ENCODE data around the gene ACTN1.

Gene ACTN1

DNA sequence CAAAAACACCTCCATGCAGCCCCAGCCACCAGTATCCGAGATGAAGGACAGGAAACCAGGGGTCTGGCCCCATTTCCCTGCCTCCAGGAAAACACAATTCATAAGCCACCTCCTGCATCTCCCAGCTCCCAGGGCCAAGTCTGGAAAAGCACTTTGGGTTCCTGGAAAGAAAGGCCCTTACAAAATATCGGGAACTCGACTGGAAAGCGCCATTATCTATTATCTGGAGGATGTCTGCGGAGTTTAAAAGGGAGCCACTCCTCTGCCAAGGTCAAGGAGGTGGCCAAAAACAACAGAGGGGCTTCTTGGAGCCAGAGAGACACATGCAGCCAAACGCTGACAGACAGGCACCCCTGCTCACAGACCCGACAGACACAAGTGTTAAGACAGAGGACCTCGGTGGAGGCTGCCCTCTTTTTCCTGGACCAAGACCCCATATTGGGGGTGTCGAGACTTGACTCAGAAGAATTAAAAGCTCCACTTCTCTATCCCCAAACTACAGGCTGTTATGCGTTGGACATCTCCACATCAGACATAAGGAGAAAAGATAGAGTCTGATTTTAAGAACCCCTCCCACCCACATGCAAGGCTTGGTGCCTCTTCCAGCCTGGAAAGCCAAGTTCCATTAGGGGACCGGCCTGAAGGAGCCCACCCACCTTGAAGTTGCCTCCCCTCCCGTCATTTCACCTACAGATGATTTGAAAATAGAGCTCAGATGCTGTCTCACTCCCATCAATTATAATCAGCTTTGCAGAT lies 9.6 kb downstream of the ACTN1 start:
- peaks cover 45 to 71% of the 10 kb centered on the region in 2 experiments for H3K4me1 ChIP-seq (ENCODE audit: control insufficient read depth in 1 of 2, insufficient read depth in 2 of 2, low read length in 2 of 2)
- H3K9ac ChIP-seq (ENCODE audit: low read length), result no peak overlapping the region
- H4K91ac ChIP-seq (ENCODE audit: low read depth, low read length), result no peak overlapping the region
- H3K23ac ChIP-seq (ENCODE audit: low read length), result no peak overlapping the region
- peaks cover 54 to 71% of the 10 kb centered on the region in 2 experiments for H3K36me3 ChIP-seq (ENCODE audit: control insufficient read depth in 1 of 2, insufficient read depth in 2 of 2, low read length in 2 of 2)
- H2AFZ ChIP-seq (ENCODE audit: insufficient read depth, low read length, poor library complexity), result no peak overlapping the region
- H3K4me3 ChIP-seq (ENCODE audit: low read depth, low read length), result no peak overlapping the region
- H3K9me3 ChIP-seq (ENCODE audit: insufficient read depth, low read depth, low read length), result no peaks in the 10 kb centered on the region
- WGBS (ENCODE audit: extremely low coverage, insufficient coverage, insufficient read length), result no CpG with 5 or more reads among the region's 12 CpGs
- no peaks in the 10 kb centered on the region for H3K27me3 ChIP-seq (ENCODE audit: insufficient read depth, low read length)
- H3K27ac ChIP-seq (ENCODE audit: low read depth, low read length), result no peak overlapping the region
- no peak overlapping the region for H2BK12ac ChIP-seq (ENCODE audit: low read length)
- H3K4ac ChIP-seq (ENCODE audit: low read depth, low read length), result peak overlapping the region; percentile 93
- no peak overlapping the region for H4K12ac ChIP-seq (ENCODE audit: low read depth, low read length)
- H3K14ac ChIP-seq (ENCODE audit: low read length), result no peak overlapping the region
- no peak overlapping the region for H2BK120ac ChIP-seq (ENCODE audit: insufficient read depth, low read length, poor library complexity)
- peaks cover 78% of the 10 kb centered on the region for H3K79me2 ChIP-seq (ENCODE audit: control insufficient read depth, insufficient read depth, low read length, poor library complexity)
- no peak overlapping the region for H3K4me2 ChIP-seq (ENCODE audit: low read length)
- no peak overlapping the region for H2AK5ac ChIP-seq (ENCODE audit: low read length)
- H2BK5ac ChIP-seq (ENCODE audit: low read depth, low read length, poor library complexity), result no peak overlapping the region
- H3K18ac ChIP-seq (ENCODE audit: low read length), result no peak overlapping the region
- H3K79me1 ChIP-seq (ENCODE audit: low read length), result peaks cover 7% of the 10 kb centered on the region
- no peak overlapping the region for H4K8ac ChIP-seq (ENCODE audit: low read depth, low read length)
- DNase-seq, result no peak

GRCh38 chr14:68968721-68969120 lies 10.4 kb downstream of the ACTN1 start:
- no CpG with 5 or more reads among the region's 4 CpGs for WGBS (ENCODE audit: extremely low coverage, insufficient coverage, insufficient read length)

GRCh38 chr14:68968051-68968450 lies 11.1 kb downstream of the ACTN1 start:
- Histone ChIP-seq H3K27ac (ENCODE audit: low read depth, low read length) (no peak overlapping the region), H3K9me3 (ENCODE audit: insufficient read depth, low read depth, low read length) (no peaks in the 10 kb centered on the region), H3K4me3 (ENCODE audit: low read depth, low read length) (no peak overlapping the region), H3K14ac (ENCODE audit: low read length) (no peak overlapping the region), H4K12ac (ENCODE audit: low read depth, low read length) (no peak overlapping the region), H3K79me1 (ENCODE audit: low read length) (peaks cover 7% of the 10 kb centered on the region), H3K36me3 (ENCODE audit: control insufficient read depth in 1 of 2, insufficient read depth in 2 of 2, low read length in 2 of 2) (peaks cover 48 to 69% of the 10 kb centered on the region in 2 experiments), H3K4me1 (ENCODE audit: control insufficient read depth in 1 of 2, insufficient read depth in 2 of 2, low read length in 2 of 2) (peaks cover 47 to 70% of the 10 kb centered on the region in 2 experiments), H4K8ac (ENCODE audit: low read depth, low read length) (no peak overlapping the region), H2BK5ac (ENCODE audit: low read depth, low read length, poor library complexity) (no peak overlapping the region), H3K79me2 (ENCODE audit: control insufficient read depth, insufficient read depth, low read length, poor library complexity) (peaks cover 76% of the 10 kb centered on the region), H4K91ac (ENCODE audit: low read depth, low read length) (no peak overlapping the region), H3K27me3 (ENCODE audit: insufficient read depth, low read length) (no peaks in the 10 kb centered on the region), H3K4ac (ENCODE audit: low read depth, low read length) (peak overlapping the region; percentile 93), H3K9ac (ENCODE audit: low read length) (no peak overlapping the region), H2BK12ac (ENCODE audit: low read length) (no peak overlapping the region), H3K18ac (ENCODE audit: low read length) (no peak overlapping the region), H2AFZ (ENCODE audit: insufficient read depth, low read length, poor library complexity) (no peak overlapping the region), H3K23ac (ENCODE audit: low read length) (no peak overlapping the region), H2AK5ac (ENCODE audit: low read length) (no peak overlapping the region), H2BK120ac (ENCODE audit: insufficient read depth, low read length, poor library complexity) (no peak overlapping the region), H3K4me2 (ENCODE audit: low read length) (no peak overlapping the region)
- no peak for DNase-seq
- no CpG with 5 or more reads among the region's 8 CpGs for WGBS (ENCODE audit: extremely low coverage, insufficient coverage, insufficient read length)

More at GRCh38 chr14:68968721-68969120, 10.4 kb downstream of the ACTN1 start:
- Histone ChIP-seq H2BK5ac (ENCODE audit: low read depth, low read length, poor library complexity) (no peak overlapping the region), H3K27me3 (ENCODE audit: insufficient read depth, low read length) (no peaks in the 10 kb centered on the region), H2BK12ac (ENCODE audit: low read length) (no peak overlapping the region), H3K4me1 (ENCODE audit: control insufficient read depth in 1 of 2, insufficient read depth in 2 of 2, low read length in 2 of 2) (peaks cover 48 to 71% of the 10 kb centered on the region in 2 experiments), H3K9ac (ENCODE audit: low read length) (no peak overlapping the region), H2BK120ac (ENCODE audit: insufficient read depth, low read length, poor library complexity) (no peak overlapping the region), H3K79me2 (ENCODE audit: control insufficient read depth, insufficient read depth, low read length, poor library complexity) (peaks cover 77% of the 10 kb centered on the region), H3K4me2 (ENCODE audit: low read length) (no peak overlapping the region), H4K8ac (ENCODE audit: low read depth, low read length) (no peak overlapping the region), H3K18ac (ENCODE audit: low read length) (no peak overlapping the region), H4K12ac (ENCODE audit: low read depth, low read length) (no peak overlapping the region), H2AK5ac (ENCODE audit: low read length) (no peak overlapping the region), H3K14ac (ENCODE audit: low read length) (no peak overlapping the region), H3K23ac (ENCODE audit: low read length) (no peak overlapping the region), H3K36me3 (ENCODE audit: control insufficient read depth in 1 of 2, insufficient read depth in 2 of 2, low read length in 2 of 2) (peaks cover 52 to 70% of the 10 kb centered on the region in 2 experiments), H2AFZ (ENCODE audit: insufficient read depth, low read length, poor library complexity) (no peak overlapping the region), H4K91ac (ENCODE audit: low read depth, low read length) (no peak overlapping the region), H3K27ac (ENCODE audit: low read depth, low read length) (no peak overlapping the region), H3K4ac (ENCODE audit: low read depth, low read length) (peak overlapping the region; percentile 93), H3K4me3 (ENCODE audit: low read depth, low read length) (no peak overlapping the region), H3K79me1 (ENCODE audit: low read length) (peaks cover 7% of the 10 kb centered on the region), H3K9me3 (ENCODE audit: insufficient read depth, low read depth, low read length) (no peaks in the 10 kb centered on the region)
- DNase-seq, result no peak

GRCh38 chr14:68967459-68967940 lies 11.6 kb downstream of the ACTN1 start:
- Histone ChIP-seq H3K27ac (ENCODE audit: low read depth, low read length) (no peak overlapping the region), H3K4me3 (ENCODE audit: low read depth, low read length) (no peak overlapping the region), H2BK5ac (ENCODE audit: low read depth, low read length, poor library complexity) (no peak overlapping the region), H3K27me3 (ENCODE audit: insufficient read depth, low read length) (no peaks in the 10 kb centered on the region), H3K9me3 (ENCODE audit: insufficient read depth, low read depth, low read length) (no peaks in the 10 kb centered on the region), H3K79me1 (ENCODE audit: low read length) (peaks cover 7% of the 10 kb centered on the region), H3K4me2 (ENCODE audit: low read length) (no peak overlapping the region), H4K91ac (ENCODE audit: low read depth, low read length) (no peak overlapping the region), H2BK120ac (ENCODE audit: insufficient read depth, low read length, poor library complexity) (no peak overlapping the region), H4K12ac (ENCODE audit: low read depth, low read length) (no peak overlapping the region), H2AK5ac (ENCODE audit: low read length) (no peak overlapping the region), H3K79me2 (ENCODE audit: control insufficient read depth, insufficient read depth, low read length, poor library complexity) (peaks cover 75% of the 10 kb centered on the region), H3K36me3 (ENCODE audit: control insufficient read depth in 1 of 2, insufficient read depth in 2 of 2, low read length in 2 of 2) (peaks cover 45 to 68% of the 10 kb centered on the region in 2 experiments), H3K18ac (ENCODE audit: low read length) (no peak overlapping the region), H2BK12ac (ENCODE audit: low read length) (no peak overlapping the region), H3K9ac (ENCODE audit: low read length) (no peak overlapping the region), H4K8ac (ENCODE audit: low read depth, low read length) (no peak overlapping the region), H3K23ac (ENCODE audit: low read length) (peak overlapping the region; percentile 11), H2AFZ (ENCODE audit: insufficient read depth, low read length, poor library complexity) (peak overlapping the region; percentile 30), H3K4ac (ENCODE audit: low read depth, low read length) (peak overlapping the region; percentile 93), H3K14ac (ENCODE audit: low read length) (no peak overlapping the region), H3K4me1 (ENCODE audit: control insufficient read depth in 1 of 2, insufficient read depth in 2 of 2, low read length in 2 of 2) (peaks cover 47 to 71% of the 10 kb centered on the region in 2 experiments)
- WGBS (ENCODE audit: extremely low coverage, insufficient coverage, insufficient read length), result no CpG with 5 or more reads among the region's 3 CpGs
- DNase-seq, result no peak
